Measurements from ENCODE around the gene ATG10.
"Not testable (repeated sequence)": the region's sequence is repeated elsewhere in the genome, so short reads cannot be mapped to it uniquely, and the experiment has no call there.

The ATG10 gene

DNA sequence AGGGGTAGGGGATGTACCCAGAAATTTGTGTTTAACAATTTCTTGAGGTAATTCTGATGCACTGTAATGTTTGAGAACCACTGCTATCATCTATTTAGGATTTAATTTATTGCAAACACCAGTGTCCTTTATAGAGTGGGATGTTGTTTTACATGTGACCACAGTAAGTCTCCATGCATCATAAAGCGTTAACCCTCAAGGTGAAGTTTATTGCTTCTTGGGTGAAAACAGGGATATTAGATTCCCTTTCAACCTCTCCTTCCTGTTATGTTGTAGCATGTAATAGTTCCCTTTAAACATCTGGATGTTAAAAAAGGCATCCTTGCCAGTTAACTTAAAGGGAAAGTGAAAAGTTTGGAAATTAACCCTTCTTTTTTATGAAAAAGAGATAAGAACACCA lies 35.8 kb upstream of the ATG10 start:
- H3K4me3 ChIP-seq (ENCODE audit: low read depth, low read length): no peak overlapping the region
- no peak for TF ChIP-seq MYC (IDR thresholded peaks at IDR 0.05; ENCODE audit: low read depth, low read length)
- TF ChIP-seq POLR2A (IDR thresholded peaks at IDR 0.05; ENCODE audit: extremely low read depth, insufficient read length): no peak
- TF ChIP-seq, protein P1, sequence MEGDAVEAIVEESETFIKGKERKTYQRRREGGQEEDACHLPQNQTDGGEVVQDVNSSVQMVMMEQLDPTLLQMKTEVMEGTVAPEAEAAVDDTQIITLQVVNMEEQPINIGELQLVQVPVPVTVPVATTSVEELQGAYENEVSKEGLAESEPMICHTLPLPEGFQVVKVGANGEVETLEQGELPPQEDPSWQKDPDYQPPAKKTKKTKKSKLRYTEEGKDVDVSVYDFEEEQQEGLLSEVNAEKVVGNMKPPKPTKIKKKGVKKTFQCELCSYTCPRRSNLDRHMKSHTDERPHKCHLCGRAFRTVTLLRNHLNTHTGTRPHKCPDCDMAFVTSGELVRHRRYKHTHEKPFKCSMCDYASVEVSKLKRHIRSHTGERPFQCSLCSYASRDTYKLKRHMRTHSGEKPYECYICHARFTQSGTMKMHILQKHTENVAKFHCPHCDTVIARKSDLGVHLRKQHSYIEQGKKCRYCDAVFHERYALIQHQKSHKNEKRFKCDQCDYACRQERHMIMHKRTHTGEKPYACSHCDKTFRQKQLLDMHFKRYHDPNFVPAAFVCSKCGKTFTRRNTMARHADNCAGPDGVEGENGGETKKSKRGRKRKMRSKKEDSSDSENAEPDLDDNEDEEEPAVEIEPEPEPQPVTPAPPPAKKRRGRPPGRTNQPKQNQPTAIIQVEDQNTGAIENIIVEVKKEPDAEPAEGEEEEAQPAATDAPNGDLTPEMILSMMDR (IDR thresholded peaks at IDR 0.05; ENCODE audit: low read depth, low read length): no peak
- no peak for TF ChIP-seq MAX (IDR thresholded peaks at IDR 0.05; ENCODE audit: low read depth, low read length)
- DNase-seq (ENCODE audit: low read depth): no peak

DNA sequence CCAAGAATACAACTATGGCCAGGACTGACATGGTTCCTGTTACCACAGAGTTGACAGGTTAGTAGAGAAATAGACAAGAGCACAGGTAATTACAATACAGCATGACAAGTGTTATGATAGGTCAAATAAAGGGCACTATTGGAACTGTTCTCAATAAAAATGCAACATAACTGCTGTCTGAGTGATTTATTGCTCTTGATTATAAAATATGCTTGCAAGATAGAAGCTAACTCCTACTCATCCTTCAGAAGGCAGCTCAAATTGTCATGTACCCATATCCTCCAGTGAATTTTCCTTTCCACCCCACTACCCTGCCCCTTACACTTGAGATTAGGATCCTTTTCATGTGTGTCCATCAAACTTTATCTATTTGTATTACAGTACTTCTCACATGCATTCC lies 35.1 kb upstream of the ATG10 start:
- DNase-seq (ENCODE audit: low read depth): no peak
- TF ChIP-seq, protein P1 (IDR thresholded peaks at IDR 0.05; ENCODE audit: low read depth, low read length): no peak
- no peak overlapping the region for H3K4me3 ChIP-seq (ENCODE audit: low read depth, low read length)

- TF ChIP-seq, protein P1 (IDR thresholded peaks at IDR 0.05; ENCODE audit: low read depth, low read length): no peak
- TF ChIP-seq MYC (IDR thresholded peaks at IDR 0.05; ENCODE audit: low read depth, low read length): no peak
- TF ChIP-seq POLR2A (IDR thresholded peaks at IDR 0.05; ENCODE audit: extremely low read depth, insufficient read length): no peak
- no peak for TF ChIP-seq MAX (IDR thresholded peaks at IDR 0.05; ENCODE audit: low read depth, low read length)
- DNase-seq (ENCODE audit: low read depth): no peak
- H3K4me3 ChIP-seq (ENCODE audit: low read depth, low read length): no peak overlapping the region
Observed at GRCh38 chr5:81942746-81943145, 29.1 kb upstream of the ATG10 start.

DNA sequence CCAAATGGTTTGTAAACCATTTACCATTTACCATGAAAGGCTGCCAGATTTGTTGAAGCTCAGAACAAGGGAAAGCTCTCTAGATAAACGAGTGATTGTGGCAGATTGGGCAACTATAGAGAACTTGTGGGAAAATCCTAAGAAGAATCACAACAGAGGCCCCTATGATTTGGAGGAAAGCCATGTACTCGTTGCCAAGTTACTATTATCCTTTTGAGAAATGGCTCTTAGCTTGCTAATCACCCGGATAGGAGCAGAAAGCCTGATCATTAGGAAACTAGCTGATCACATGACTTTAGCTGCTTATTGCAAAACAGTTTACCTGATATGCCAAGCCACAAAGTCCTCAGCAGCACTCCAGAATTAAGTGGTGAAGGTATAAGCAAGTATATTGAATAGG lies 23.5 kb upstream of the ATG10 start:
- H3K4me3 ChIP-seq (ENCODE audit: low read depth, low read length): no peak overlapping the region
- no peak for DNase-seq (ENCODE audit: low read depth)
- TF ChIP-seq, protein P1 (IDR thresholded peaks at IDR 0.05; ENCODE audit: low read depth, low read length): no peak
- no peak for TF ChIP-seq MAX (IDR thresholded peaks at IDR 0.05; ENCODE audit: low read depth, low read length)
- TF ChIP-seq MYC (IDR thresholded peaks at IDR 0.05; ENCODE audit: low read depth, low read length): no peak
- TF ChIP-seq POLR2A (IDR thresholded peaks at IDR 0.05; ENCODE audit: extremely low read depth, insufficient read length): no peak

- TF ChIP-seq, protein P1 (IDR thresholded peaks at IDR 0.05; ENCODE audit: low read depth, low read length): no peak
- no peak for TF ChIP-seq MYC (IDR thresholded peaks at IDR 0.05; ENCODE audit: low read depth, low read length)
- TF ChIP-seq MAX (IDR thresholded peaks at IDR 0.05; ENCODE audit: low read depth, low read length): no peak
- TF ChIP-seq POLR2A (IDR thresholded peaks at IDR 0.05; ENCODE audit: extremely low read depth, insufficient read length): no peak
Observed at GRCh38 chr5:81949462-81949861, 22.4 kb upstream of the ATG10 start.

DNA sequence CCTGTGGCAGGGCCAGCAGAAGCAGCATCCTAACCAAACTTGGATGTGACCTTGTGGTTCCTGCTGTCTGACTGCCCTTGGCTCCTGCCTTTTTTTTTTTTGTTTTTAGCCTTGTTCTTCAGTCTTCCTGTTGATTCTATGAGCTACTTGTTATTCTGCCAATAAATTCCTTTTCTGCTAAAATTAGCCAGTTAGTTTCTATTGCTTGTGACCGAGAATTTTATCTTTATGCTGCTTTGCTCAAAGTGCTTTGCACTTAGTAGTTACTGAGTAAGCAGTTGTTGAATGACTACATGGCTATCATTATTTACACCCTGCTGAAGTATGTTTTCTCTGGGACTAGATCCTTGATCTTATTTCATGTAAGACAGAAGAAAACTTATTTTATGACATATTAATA lies 20.8 kb upstream of the ATG10 start:
- H3K4me3 ChIP-seq (ENCODE audit: low read depth, low read length): no peak overlapping the region
- TF ChIP-seq MYC (IDR thresholded peaks at IDR 0.05; ENCODE audit: low read depth, low read length) (no peak), MAX (IDR thresholded peaks at IDR 0.05; ENCODE audit: low read depth, low read length) (no peak), POLR2A (IDR thresholded peaks at IDR 0.05; ENCODE audit: extremely low read depth, insufficient read length) (no peak)
- TF ChIP-seq, protein P1 (IDR thresholded peaks at IDR 0.05; ENCODE audit: low read depth, low read length): no peak
- no peak for DNase-seq (ENCODE audit: low read depth)

More at GRCh38 chr5:81949462-81949861, 22.4 kb upstream of the ATG10 start:
- DNase-seq (ENCODE audit: low read depth): no peak
- no peak overlapping the region for H3K4me3 ChIP-seq (ENCODE audit: low read depth, low read length)

DNA sequence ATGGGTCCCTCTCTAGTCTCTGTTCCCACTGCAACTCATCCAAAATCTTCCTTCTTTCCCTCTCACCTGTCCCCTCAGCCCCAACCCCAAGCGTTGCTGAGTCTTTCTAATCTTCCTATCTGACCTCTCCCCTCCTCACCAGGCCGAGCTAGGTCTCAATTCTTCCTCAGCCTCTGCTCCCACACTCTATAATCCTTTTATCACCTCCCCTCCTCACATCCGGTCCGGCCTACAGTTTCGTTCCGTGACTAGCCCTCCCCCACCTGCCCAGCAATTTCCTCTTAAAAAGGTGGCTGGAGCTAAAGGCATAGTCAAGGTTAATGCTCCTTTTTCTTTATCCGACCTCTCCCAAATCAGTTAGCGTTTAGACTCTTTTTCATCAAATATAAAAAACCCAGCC lies 17.0 kb upstream of the ATG10 start:
- not testable (repeated sequence) for H3K4me3 ChIP-seq (ENCODE audit: low read depth, low read length); DNase-seq (ENCODE audit: low read depth)

GRCh38 chr5:81958129-81958528 lies 13.7 kb upstream of the ATG10 start:
- H3K4me3 ChIP-seq (ENCODE audit: low read depth, low read length); DNase-seq (ENCODE audit: low read depth): not testable (repeated sequence)
